ENCODE data around the gene TAOK2. TPM values are rescaled to one million over a fixed set of nuclear protein-coding genes. Genes with fewer than 3 reads are reported as not detected.

The TAOK2 gene
- total RNA-seq, 4 donors from 2014 or later: 28.4 to 70.0 (median 46.6) TPM

DNA sequence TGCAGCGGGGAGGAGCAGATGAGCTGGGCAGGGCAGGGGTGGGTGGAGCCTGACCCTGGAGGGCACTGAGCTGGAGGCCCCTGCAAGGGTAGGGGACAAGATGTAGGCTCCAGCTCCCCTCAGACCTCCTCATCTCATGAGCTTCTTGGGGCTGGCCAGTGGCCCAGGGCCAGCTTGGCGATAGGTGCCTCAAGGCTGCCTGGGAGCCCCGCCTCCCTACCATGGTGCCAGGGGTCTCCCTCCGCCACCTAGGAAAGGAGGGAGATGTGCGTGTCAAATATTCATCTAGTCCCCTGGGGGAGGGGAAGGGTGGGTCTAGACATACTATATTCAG lies 17.9 kb downstream of the TAOK2 start:
- H3K4me1 ChIP-seq: peaks cover 0 to 8% of the 10 kb centered on the region in 2 donors
- no peaks in the 10 kb centered on the region for H3K9me3 ChIP-seq
- no peak overlapping the region for H3K4me3 ChIP-seq
- no peaks in the 10 kb centered on the region for H3K36me3 ChIP-seq
- no peak for DNase-seq
- TF ChIP-seq, protein P1, sequence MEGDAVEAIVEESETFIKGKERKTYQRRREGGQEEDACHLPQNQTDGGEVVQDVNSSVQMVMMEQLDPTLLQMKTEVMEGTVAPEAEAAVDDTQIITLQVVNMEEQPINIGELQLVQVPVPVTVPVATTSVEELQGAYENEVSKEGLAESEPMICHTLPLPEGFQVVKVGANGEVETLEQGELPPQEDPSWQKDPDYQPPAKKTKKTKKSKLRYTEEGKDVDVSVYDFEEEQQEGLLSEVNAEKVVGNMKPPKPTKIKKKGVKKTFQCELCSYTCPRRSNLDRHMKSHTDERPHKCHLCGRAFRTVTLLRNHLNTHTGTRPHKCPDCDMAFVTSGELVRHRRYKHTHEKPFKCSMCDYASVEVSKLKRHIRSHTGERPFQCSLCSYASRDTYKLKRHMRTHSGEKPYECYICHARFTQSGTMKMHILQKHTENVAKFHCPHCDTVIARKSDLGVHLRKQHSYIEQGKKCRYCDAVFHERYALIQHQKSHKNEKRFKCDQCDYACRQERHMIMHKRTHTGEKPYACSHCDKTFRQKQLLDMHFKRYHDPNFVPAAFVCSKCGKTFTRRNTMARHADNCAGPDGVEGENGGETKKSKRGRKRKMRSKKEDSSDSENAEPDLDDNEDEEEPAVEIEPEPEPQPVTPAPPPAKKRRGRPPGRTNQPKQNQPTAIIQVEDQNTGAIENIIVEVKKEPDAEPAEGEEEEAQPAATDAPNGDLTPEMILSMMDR (IDR thresholded peaks at IDR 0.05): no peak
- TF ChIP-seq POLR2A (IDR thresholded peaks at IDR 0.05): no peak
- H3K27ac ChIP-seq: no peak overlapping the region
- intact Hi-C loops (cut with DNase I; ENCODE audit: low total_unique reads): no loop called here
- H3K27me3 ChIP-seq: no peaks in the 10 kb centered on the region

DNA sequence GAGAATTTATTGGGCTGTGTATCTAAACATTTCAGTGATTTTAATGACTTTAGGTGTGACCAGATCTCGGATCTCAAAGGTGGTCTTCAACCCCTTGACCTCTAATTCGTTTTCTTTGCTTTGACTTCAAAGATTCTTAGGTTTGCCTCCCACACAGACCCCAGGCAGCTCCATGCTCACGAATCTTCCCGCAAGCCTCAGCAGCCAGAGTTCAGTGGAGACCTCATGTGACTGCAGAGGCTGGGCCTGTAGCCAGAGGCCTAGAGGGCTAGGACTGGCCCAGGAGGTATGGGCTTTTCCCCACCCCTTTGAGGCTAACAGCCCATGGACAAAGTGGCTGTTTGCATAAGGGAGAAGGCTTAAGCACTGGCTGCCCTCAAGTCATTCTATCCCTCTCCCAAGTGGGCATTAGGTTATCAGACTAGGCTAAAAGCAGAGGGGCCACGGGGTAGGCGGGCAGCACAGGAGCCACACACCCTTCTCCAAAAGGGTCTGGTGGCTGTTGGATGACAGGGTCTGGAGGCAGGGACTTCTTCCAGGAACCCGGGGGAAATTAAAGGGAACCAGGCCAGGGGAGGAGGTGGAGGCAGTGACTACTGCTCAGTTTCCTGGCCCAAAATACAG lies 18.8 kb downstream of the TAOK2 start:
- Histone ChIP-seq H3K27ac (no peak overlapping the region), H3K27me3 (no peaks in the 10 kb centered on the region), H3K4me3 (no peak overlapping the region), H3K4me1 (peaks cover 0 to 8% of the 10 kb centered on the region in 2 donors), H3K9me3 (no peaks in the 10 kb centered on the region), H3K36me3 (no peaks in the 10 kb centered on the region)
- TF ChIP-seq, protein P1 (IDR thresholded peaks at IDR 0.05): no peak
- TF ChIP-seq POLR2A (IDR thresholded peaks at IDR 0.05): no peak
- DNase-seq: no peak
- intact Hi-C loops (cut with DNase I; ENCODE audit: low total_unique reads): no loop called here

DNA sequence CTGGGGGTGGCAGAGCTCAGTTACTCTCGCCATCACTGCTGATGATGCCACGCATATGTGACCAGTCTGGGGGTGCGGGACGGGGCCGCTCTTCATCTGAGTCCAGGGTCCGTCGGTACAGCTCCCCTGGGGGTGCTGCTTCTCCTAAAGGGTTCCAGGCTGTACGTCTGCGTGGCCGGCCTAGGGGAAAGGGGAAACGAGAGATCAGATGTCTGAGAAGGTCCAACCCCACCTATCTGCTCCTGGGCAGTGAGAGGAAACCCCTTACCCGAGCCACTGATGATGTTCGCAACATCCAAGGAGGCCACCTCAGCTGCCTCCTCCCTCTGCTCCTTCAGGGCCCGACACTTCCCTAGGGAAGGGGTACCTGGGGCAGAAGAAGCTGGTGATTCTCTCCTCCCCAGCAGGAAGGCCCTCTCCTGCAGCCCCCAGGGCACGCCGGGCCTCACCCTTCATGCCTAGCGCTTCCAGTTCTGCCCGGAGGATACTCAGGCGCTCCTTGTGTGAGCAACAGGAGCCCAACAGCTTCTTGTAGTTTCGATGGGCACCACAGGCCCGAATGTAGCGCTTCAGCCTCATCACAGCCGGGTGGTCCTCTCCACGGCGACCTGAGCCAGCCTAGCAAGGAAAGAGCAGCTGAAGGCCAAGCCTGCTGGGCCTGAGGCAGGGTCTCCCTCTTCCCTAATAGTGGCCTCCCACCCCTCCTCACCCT lies 19.7 kb downstream of the TAOK2 start:
- DNase-seq: no peak
- no peaks in the 10 kb centered on the region for H3K9me3 ChIP-seq
- H3K4me1 ChIP-seq: peaks cover 0 to 8% of the 10 kb centered on the region in 2 donors
- intact Hi-C loops (cut with DNase I; ENCODE audit: low total_unique reads): no loop called here
- H3K27ac ChIP-seq: no peak overlapping the region
- H3K27me3 ChIP-seq: no peaks in the 10 kb centered on the region
- no peak overlapping the region for H3K4me3 ChIP-seq
- TF ChIP-seq POLR2A (IDR thresholded peaks at IDR 0.05): no peak
- TF ChIP-seq, protein P1 (IDR thresholded peaks at IDR 0.05): no peak
- H3K36me3 ChIP-seq: no peaks in the 10 kb centered on the region

DNA sequence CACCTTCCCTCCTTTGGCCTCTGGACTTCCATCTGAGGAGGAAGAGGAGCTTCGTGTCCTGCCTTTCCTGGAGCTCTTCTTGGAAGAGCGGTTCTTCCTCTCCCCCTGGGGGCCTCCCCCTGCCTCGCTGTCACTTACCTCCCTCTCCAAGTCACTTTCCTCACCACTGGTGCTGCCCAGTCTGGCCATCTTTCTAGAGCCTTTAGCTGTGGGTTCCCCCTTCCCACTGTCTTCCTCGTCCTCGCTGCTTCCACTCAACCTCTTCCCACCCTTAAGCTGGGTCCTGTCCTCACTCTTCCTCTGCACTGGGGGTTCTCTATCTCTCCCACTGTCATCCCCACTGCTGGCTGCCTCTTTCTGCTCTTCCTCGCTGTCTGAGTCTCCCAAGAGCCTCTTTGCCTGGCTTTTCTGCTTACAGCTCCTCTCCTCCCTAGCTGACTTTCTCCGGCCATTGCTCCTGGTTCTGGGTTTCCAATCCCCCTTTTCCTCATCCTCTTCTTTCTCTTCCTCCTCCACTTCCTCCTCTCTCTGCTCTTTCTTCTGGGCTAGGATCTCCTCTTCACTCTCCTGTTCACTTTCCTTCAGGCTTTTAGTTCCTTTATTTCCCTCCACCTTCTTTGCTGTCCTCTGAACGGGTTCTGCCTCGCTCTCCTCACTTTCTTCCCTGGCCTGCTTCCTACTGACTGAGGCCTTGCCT lies 20.4 kb downstream of the TAOK2 start:
- Histone ChIP-seq H3K36me3 (no peaks in the 10 kb centered on the region), H3K9me3 (no peaks in the 10 kb centered on the region), H3K4me1 (peaks cover 0 to 8% of the 10 kb centered on the region in 2 donors), H3K4me3 (no peak overlapping the region), H3K27ac (peak overlapping the region; percentile 96 to 98), H3K27me3 (no peaks in the 10 kb centered on the region)
- intact Hi-C loops (cut with DNase I; ENCODE audit: low total_unique reads): no loop called here
- TF ChIP-seq, protein P1 (IDR thresholded peaks at IDR 0.05): no peak
- TF ChIP-seq POLR2A (IDR thresholded peaks at IDR 0.05): no peak
- no peak for DNase-seq

Data from uterus (tissue), 4 donors.